K562 (cell line): ENCODE results near the gene NISCH. TPM values are rescaled to one million over a fixed set of nuclear protein-coding genes. Genes with fewer than 3 reads are reported as not detected.

Experiments
- FOXA1 ChIP-seq: fragments of 450-650 bp; IDR thresholded peaks from 2 replicates; pipeline ENCODE4 v1.6.1; 2016; ENCODE audit warnings: mild to moderate bottlenecking, borderline replicate concordance
- HMGXB4 ChIP-seq: sonication (generic); formaldehyde crosslinking; IDR thresholded peaks from 2 replicates; pipeline ENCODE4 v1.8.1; 2023; ENCODE audit warnings: mild to moderate bottlenecking, missing genetic modification reagents
- LEF1 ChIP-seq: fragments of 450-650 bp; IDR thresholded peaks from 2 replicates; pipeline ENCODE4 v1.6.1; 2016; ENCODE audit warnings: mild to moderate bottlenecking
- MYBL2 ChIP-seq, 2 experiments: fragments of 450-650 bp in 1 of 2; sonication (generic) in 1 of 2; formaldehyde crosslinking in 1 of 2; IDR thresholded peaks; 2 replicates each; pipeline versions ENCODE4 v1.6.1 to v1.8.1; 2017 to 2022; ENCODE audit warnings: borderline replicate concordance in 1 of 2, inconsistent platforms in 1 of 2, low read depth in 1 of 2, mild to moderate bottlenecking in 1 of 2, missing genetic modification reagents in 1 of 2, moderate library complexity in 1 of 2
- RHOXF2B ChIP-seq: fragments of 250-450 bp; sonication (Bioruptor Pico); conservative IDR thresholded peaks from 2 replicates; pipeline ENCODE4 v1.5.1; 2021
- SIN3B ChIP-seq: fragments of 450-650 bp; IDR thresholded peaks from 2 replicates; pipeline ENCODE4 v1.6.1; 2017; ENCODE audit warnings: low read depth, mild to moderate bottlenecking, moderate library complexity
- TAF7 ChIP-seq: fragments of 450-650 bp; IDR thresholded peaks from 2 replicates; pipeline ENCODE4 v1.6.1; 2016; ENCODE audit warnings: missing genetic modification characterization, missing compliant biosample characterization
- TBP ChIP-seq: optimal IDR thresholded peaks from 2 replicates; pipeline ENCODE3; 2011; ENCODE audit warnings: low read depth, low read length, improper control_type of control experiment
- ZBTB9 ChIP-seq: fragments of 450-650 bp; formaldehyde crosslinking; IDR thresholded peaks from 2 replicates; pipeline ENCODE4 v1.4.0; 2020; ENCODE audit warnings: mild to moderate bottlenecking, moderate library complexity
- ZFP1 ChIP-seq: fragments of 450-650 bp; formaldehyde crosslinking; IDR thresholded peaks from 2 replicates; pipeline ENCODE4 v1.4.0; 2020; ENCODE audit warnings: mild to moderate bottlenecking, mixed read lengths
- ZNF696 ChIP-seq: fragments of 250-450 bp; sonication (Bioruptor Pico); conservative IDR thresholded peaks from 2 replicates; pipeline ENCODE4 v1.4.0; 2020; ENCODE audit warnings: mild to moderate bottlenecking, moderate library complexity
- polyA plus RNA-seq, 8 experiments: library from polyadenylated mRNA; depleted of rRNA in 4 of 8; stranded (reverse) in 5 of 8; unstranded in 3 of 8; fragments of >200 nt; fragmentation: Nextera tagmentation in 2 of 8; fragmentation: Illumina TruSeq in 1 of 8; extraction: Ambion mirVana in 2 of 8; extraction: Trizol in 1 of 8; gene quantifications; 2 replicates each; pipeline versions ENCODE4 v1.2.1 to v1.2.3, GENCODE V29; 2011 to 2014; ENCODE audit warnings: inconsistent platforms in 1 of 8, missing spikeins in 1 of 8
- total RNA-seq, 7 experiments: library from RNA; depleted of rRNA in 6 of 7; stranded (reverse); fragments of >200 nt in 6 of 7; fragmentation: Illumina TruSeq in 2 of 7; extraction: Trizol in 2 of 7; gene quantifications; 2 replicates each; pipeline versions ENCODE4 v1.2.1 to v1.2.3, GENCODE V29; 2011 to 2021; ENCODE audit warnings: low replicate concordance in 1 of 7
- TF ChIP-seq, protein P1 (sequence below): fragments of 450-650 bp; IDR thresholded peaks from 2 replicates; pipeline ENCODE4 v1.6.1; 2016
- TF ChIP-seq, protein P2 (sequence below), 2 experiments: fragments of 450-650 bp; formaldehyde crosslinking in 1 of 2; IDR thresholded peaks; 2 replicates each; pipeline versions ENCODE4 v1.4.0 to v1.6.1; 2014 to 2020; ENCODE audit warnings: mild to moderate bottlenecking in 2 of 2, borderline replicate concordance in 1 of 2, low read depth in 1 of 2

NISCH gene
- total and polyA plus RNA-seq, 9 of the 15 experiments (the other 6 are each of a cell fraction or from before 2014, with no cell fraction given), result 0.44 to 43.5 (median 23.4) TPM

- no peak for TF ChIP-seq ZBTB9 (CRISPR knock-in tag)
- peak; percentile 34 for TF ChIP-seq TBP
- TF ChIP-seq ZNF696 (CRISPR knock-in tag), result no peak
- peak; percentile 58; the same call in 1 of the 2 replicates for TF ChIP-seq TAF7 (tag)
- TF ChIP-seq FOXA1, result no peak
- no peak for TF ChIP-seq HMGXB4 (CRISPR knock-in tag)
- no peak for TF ChIP-seq RHOXF2B (CRISPR knock-in tag)
- TF ChIP-seq ZFP1 (CRISPR knock-in tag), result no peak
- no peak for TF ChIP-seq SIN3B
- TF ChIP-seq, protein P1, sequence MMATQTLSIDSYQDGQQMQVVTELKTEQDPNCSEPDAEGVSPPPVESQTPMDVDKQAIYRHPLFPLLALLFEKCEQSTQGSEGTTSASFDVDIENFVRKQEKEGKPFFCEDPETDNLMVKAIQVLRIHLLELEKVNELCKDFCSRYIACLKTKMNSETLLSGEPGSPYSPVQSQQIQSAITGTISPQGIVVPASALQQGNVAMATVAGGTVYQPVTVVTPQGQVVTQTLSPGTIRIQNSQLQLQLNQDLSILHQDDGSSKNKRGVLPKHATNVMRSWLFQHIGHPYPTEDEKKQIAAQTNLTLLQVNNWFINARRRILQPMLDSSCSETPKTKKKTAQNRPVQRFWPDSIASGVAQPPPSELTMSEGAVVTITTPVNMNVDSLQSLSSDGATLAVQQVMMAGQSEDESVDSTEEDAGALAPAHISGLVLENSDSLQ, result peak; percentile 97
- TF ChIP-seq LEF1, result no peak
- no peak for TF ChIP-seq MYBL2 (IDR thresholded peaks at IDR 0.05; ENCODE audit: low read depth)
- TF ChIP-seq MYBL2 (CRISPR knock-in tag; IDR thresholded peaks at IDR 0.05; ENCODE audit: borderline replicate concordance), result no peak
- TF ChIP-seq, protein P2, sequence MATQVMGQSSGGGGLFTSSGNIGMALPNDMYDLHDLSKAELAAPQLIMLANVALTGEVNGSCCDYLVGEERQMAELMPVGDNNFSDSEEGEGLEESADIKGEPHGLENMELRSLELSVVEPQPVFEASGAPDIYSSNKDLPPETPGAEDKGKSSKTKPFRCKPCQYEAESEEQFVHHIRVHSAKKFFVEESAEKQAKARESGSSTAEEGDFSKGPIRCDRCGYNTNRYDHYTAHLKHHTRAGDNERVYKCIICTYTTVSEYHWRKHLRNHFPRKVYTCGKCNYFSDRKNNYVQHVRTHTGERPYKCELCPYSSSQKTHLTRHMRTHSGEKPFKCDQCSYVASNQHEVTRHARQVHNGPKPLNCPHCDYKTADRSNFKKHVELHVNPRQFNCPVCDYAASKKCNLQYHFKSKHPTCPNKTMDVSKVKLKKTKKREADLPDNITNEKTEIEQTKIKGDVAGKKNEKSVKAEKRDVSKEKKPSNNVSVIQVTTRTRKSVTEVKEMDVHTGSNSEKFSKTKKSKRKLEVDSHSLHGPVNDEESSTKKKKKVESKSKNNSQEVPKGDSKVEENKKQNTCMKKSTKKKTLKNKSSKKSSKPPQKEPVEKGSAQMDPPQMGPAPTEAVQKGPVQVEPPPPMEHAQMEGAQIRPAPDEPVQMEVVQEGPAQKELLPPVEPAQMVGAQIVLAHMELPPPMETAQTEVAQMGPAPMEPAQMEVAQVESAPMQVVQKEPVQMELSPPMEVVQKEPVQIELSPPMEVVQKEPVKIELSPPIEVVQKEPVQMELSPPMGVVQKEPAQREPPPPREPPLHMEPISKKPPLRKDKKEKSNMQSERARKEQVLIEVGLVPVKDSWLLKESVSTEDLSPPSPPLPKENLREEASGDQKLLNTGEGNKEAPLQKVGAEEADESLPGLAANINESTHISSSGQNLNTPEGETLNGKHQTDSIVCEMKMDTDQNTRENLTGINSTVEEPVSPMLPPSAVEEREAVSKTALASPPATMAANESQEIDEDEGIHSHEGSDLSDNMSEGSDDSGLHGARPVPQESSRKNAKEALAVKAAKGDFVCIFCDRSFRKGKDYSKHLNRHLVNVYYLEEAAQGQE (IDR thresholded peaks at IDR 0.05; ENCODE audit: borderline replicate concordance), result peak; percentile 33
- TF ChIP-seq, protein P2 (CRISPR knock-in tag; IDR thresholded peaks at IDR 0.05; ENCODE audit: low read depth), result no peak
Measured at GRCh38 chr3:52455283-52456168, at the start of gene NISCH (continued).
